OCI-LY3 (cell line): ENCODE data around the gene TYROBP.

ENCODE experiments used
- H2AFZ ChIP-seq: fragments of 200-600, 300-600 bp; shearing (Covaris generic); 2 replicates; pipeline ENCODE4 v1.6.0; 2014; ENCODE audit warnings: antibody characterized with exemption, low read depth, low read length
- H3K27ac ChIP-seq: fragments of 200-600, 300-600 bp; sonication (generic); 2 replicates; pipeline ENCODE4 v1.5.1; 2014; ENCODE audit warnings: mild to moderate bottlenecking, low read length, moderate library complexity, mixed read lengths
- H3K27me3 ChIP-seq: fragments of 200-600, 300-600 bp; sonication (generic); 2 replicates; pipeline ENCODE4 v1.6.1; 2014; ENCODE audit warnings: low read depth, low read length, mixed read lengths
- H3K36me3 ChIP-seq: fragments of 200-600, 300-600 bp; sonication (generic); replicated peaks from 2 replicates; pipeline ENCODE3; 2014; ENCODE audit warnings: low read depth, low read length, mixed read lengths
- H3K4me1 ChIP-seq: fragments of 300-600, 200-600 bp; sonication (generic); 2 replicates; pipeline ENCODE4 v1.6.1; 2014; ENCODE audit warnings: low read length, mixed read lengths
- H3K4me2 ChIP-seq: fragments of 200-600, 300-600 bp; sonication (generic); 2 replicates; pipeline ENCODE4 v1.6.1; 2014; ENCODE audit warnings: low read length, mixed read lengths
- H3K4me3 ChIP-seq: fragments of 300-600, 200-600 bp; sonication (generic); 2 replicates; pipeline ENCODE4 v1.5.1; 2014; ENCODE audit warnings: antibody characterized with exemption, mild to moderate bottlenecking, low read length, moderate library complexity
- H3K79me2 ChIP-seq: fragments of 300-600, 200-600 bp; shearing (Covaris generic); 2 replicates; pipeline ENCODE4 v1.6.1; 2014; ENCODE audit warnings: mild to moderate bottlenecking, low read length, mixed read lengths
- H3K9ac ChIP-seq: fragments of 300-600, 200-600 bp; shearing (Covaris generic); 2 replicates; pipeline ENCODE4 v1.6.0; 2014; ENCODE audit warnings: mild to moderate bottlenecking, low read length, moderate library complexity
- H3K9me3 ChIP-seq: fragments of 200-600, 300-600 bp; shearing (Covaris generic); 2 replicates; pipeline ENCODE4 v1.6.1; 2014; ENCODE audit warnings: low read length, mixed read lengths; ENCODE audit not compliant: insufficient read depth
- H4K20me1 ChIP-seq: fragments of 200-600, 300-600 bp; sonication (generic); 2 replicates; pipeline ENCODE4 v1.6.1; 2016; ENCODE audit warnings: low read length, mixed read lengths; ENCODE audit not compliant: insufficient read depth
- EZH2phosphoT487 ChIP-seq: fragments of 200-600 bp; shearing (Covaris generic); IDR thresholded peaks from 2 replicates; pipeline ENCODE4 v1.6.1; 2018; ENCODE audit warnings: antibody characterized with exemption, mixed run types, low read depth
- TF ChIP-seq, protein P1 (sequence below): fragments of 200-600, 300-600 bp; sonication (generic); IDR thresholded peaks from 2 replicates; pipeline ENCODE4 v1.5.1; 2014; ENCODE audit warnings: antibody characterized with exemption, low read length, low read depth

The TYROBP gene

DNA sequence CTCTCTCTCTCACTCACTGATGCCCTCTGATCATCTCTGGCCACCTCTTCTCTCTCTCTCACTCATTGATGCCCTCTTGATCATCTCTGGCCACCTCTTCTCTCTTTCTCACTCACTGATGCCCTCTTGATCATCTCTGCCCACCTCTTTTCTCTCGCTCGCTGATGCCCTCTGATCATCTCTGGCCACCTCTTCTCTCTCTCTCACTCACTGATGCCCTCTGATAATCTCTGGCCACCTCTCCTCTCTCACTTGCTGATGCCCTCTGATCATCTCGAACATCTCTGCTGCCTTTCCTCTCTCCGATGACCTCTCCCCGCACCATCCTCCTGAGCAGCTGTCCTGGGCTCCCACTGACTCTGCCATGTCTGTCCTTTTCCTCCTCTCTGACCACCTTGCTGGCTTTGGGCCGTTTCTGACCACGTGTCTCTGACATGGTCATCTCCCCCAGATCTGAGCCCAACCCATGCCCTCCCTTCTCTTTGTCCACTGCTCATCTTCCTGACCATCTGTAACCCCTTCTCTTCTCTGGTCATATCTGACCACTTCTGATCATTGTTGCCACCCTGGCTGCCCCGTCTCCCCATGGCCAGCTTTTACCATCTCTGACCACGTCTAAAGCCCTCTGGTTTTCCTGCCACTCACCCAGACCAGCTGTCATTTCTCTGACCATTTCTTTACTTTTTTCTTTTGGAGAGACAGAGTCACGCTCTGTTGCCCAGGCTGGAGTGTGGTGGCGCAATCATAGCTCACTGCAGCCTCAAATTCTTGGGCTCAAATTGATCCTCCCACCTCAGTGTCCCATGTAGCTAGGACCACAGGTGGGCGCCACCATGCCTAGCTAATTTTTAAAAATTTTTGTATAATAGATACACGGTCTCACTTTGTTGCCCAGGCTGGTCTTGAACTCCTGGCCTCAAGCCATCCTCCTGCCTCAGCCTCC is 30.5 kb upstream of the TYROBP start:
- H3K9ac ChIP-seq = no peak overlapping the region
- no peaks in the 10 kb centered on the region for H3K9me3 ChIP-seq
- peaks cover 10% of the 10 kb centered on the region; the same call in 1 of the 2 replicates for H3K79me2 ChIP-seq
- H3K27me3 ChIP-seq = no peaks in the 10 kb centered on the region
- H3K27ac ChIP-seq = no peak overlapping the region
- H3K36me3 ChIP-seq = peaks cover 6% of the 10 kb centered on the region
- TF ChIP-seq, protein P1, sequence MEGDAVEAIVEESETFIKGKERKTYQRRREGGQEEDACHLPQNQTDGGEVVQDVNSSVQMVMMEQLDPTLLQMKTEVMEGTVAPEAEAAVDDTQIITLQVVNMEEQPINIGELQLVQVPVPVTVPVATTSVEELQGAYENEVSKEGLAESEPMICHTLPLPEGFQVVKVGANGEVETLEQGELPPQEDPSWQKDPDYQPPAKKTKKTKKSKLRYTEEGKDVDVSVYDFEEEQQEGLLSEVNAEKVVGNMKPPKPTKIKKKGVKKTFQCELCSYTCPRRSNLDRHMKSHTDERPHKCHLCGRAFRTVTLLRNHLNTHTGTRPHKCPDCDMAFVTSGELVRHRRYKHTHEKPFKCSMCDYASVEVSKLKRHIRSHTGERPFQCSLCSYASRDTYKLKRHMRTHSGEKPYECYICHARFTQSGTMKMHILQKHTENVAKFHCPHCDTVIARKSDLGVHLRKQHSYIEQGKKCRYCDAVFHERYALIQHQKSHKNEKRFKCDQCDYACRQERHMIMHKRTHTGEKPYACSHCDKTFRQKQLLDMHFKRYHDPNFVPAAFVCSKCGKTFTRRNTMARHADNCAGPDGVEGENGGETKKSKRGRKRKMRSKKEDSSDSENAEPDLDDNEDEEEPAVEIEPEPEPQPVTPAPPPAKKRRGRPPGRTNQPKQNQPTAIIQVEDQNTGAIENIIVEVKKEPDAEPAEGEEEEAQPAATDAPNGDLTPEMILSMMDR = no peak
- no peak for TF ChIP-seq EZH2phosphoT487
- H3K4me2 ChIP-seq = peak overlapping the region; percentile 100
- peaks cover 21% of the 10 kb centered on the region for H3K4me1 ChIP-seq
- H2AFZ ChIP-seq = no peak overlapping the region
- peaks cover 2% of the 10 kb centered on the region; the same call in 1 of the 2 replicates for H4K20me1 ChIP-seq
- no peak overlapping the region for H3K4me3 ChIP-seq

DNA sequence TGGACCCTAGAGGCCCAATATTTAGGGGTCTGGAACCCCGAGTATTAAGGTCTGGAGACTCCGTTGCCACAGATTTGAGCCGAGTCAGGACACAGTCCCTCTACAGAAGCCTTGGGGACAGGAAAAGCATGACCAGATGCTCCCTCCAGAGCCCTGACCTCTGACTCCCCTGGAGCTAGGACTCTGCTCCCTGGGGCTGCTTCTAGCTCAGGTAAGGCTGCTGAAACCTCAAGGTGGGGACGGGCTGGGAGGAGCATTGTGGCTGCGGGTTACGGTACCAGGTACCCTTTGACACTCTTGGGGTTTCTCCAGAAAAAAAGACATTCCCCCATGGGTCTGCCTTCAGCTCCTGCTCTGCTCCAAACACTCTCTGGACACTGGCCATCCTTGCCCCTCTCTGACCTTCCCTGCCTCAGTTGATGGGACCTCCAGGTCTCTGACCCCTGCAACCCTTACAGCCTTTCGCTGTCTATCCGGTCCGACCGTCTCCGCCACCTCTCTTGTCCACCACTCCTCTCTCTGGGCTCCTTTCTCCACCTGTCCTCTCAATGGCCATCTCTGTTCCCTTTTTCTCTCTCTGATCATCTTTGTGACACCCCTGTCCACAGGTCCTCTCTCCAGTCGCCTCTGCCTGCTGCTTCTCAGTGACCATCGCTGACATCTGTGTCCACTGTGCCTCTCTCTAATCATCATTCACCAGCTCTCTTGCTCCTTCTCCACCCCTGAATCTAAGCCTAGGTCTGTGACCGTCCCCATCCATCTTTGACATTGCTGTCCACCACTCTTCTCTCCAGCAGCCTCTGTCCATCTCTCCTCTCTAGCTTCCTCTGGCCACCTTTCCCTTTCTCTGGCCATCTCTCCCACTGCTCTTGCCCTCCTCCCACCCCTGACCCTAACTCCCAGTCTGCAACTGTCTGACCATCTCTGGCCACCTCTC is 29.5 kb upstream of the TYROBP start:
- H3K4me2 ChIP-seq = peak overlapping the region; percentile 100
- peak overlapping the region; percentile 92; the same call in 1 of the 2 replicates for H3K9ac ChIP-seq
- H3K4me1 ChIP-seq = peaks cover 21% of the 10 kb centered on the region
- H3K36me3 ChIP-seq = peaks cover 6% of the 10 kb centered on the region
- H3K79me2 ChIP-seq = peaks cover 10% of the 10 kb centered on the region; the same call in 1 of the 2 replicates
- no peaks in the 10 kb centered on the region for H3K27me3 ChIP-seq
- peaks cover 2% of the 10 kb centered on the region; the same call in 1 of the 2 replicates for H4K20me1 ChIP-seq
- H2AFZ ChIP-seq = no peak overlapping the region
- H3K9me3 ChIP-seq = no peaks in the 10 kb centered on the region
- H3K27ac ChIP-seq = no peak overlapping the region
- TF ChIP-seq EZH2phosphoT487 = no peak
- TF ChIP-seq, protein P1 = no peak
- H3K4me3 ChIP-seq = peak overlapping the region; percentile 96

DNA sequence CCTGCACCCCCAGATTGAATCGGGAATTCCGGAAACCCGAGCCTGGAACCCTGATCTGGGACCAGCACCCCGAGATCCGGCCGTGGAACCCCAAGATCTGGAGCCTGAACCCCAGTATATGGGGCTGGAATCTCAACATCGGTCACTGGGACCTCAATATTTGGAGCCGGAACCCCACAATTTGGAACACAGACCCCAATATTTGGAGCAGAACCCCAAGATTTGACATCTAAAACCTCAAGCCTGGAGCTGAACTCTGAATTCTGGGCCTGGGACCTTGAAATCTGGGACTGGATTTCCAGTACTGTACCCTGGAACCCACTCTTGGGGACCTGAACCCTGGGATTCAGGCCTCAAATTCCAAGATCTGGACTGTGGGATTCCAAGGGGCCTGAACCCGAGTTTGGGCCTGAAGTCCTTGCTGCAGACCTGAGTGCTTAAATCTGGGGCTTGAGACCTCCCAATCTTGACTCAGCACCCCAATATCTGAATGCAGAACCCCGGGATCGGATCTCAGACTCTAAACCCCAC is 28.7 kb upstream of the TYROBP start:
- H2AFZ ChIP-seq = 0 out of 2 replicates have a peak overlapping the region, but pooled peaks have one; percentile 12
- H3K27me3 ChIP-seq = no peaks in the 10 kb centered on the region
- H3K4me1 ChIP-seq = peaks cover 26% of the 10 kb centered on the region
- TF ChIP-seq, protein P1 = no peak
- no peak for TF ChIP-seq EZH2phosphoT487
- peak overlapping the region; percentile 96 for H3K4me3 ChIP-seq
- H3K36me3 ChIP-seq = peaks cover 3% of the 10 kb centered on the region
- no peaks in the 10 kb centered on the region for H3K9me3 ChIP-seq
- H4K20me1 ChIP-seq = peaks cover 2% of the 10 kb centered on the region; the same call in 1 of the 2 replicates
- H3K27ac ChIP-seq = no peak overlapping the region
- peaks cover 10% of the 10 kb centered on the region; the same call in 1 of the 2 replicates for H3K79me2 ChIP-seq
- H3K9ac ChIP-seq = peak overlapping the region; percentile 92
- H3K4me2 ChIP-seq = peak overlapping the region; percentile 100
